GM19438 (cell line): ENCODE data around the gene PPP1R1A.

ENCODE experiments used
- ATAC-seq: cut with Tn5 transposase; IDR thresholded peaks from one replicate; pipeline ENCODE4 v1.9.1; 2021; ENCODE audit warnings: low read depth; ENCODE audit not compliant: unreplicated experiment

The PPP1R1A gene

GRCh38 chr12:54604436-54604835 lies 16.0 kb upstream of the PPP1R1A start:
- ATAC-seq = no peak

- ATAC-seq = no peak
These were observed 15.4 kb upstream of the PPP1R1A start for GRCh38 chr12:54603872-54604271.

GRCh38 chr12:54603173-54603814 lies 14.8 kb upstream of the PPP1R1A start:
- ATAC-seq = peak; percentile 93

- ATAC-seq = no peak
These were observed 14.2 kb upstream of the PPP1R1A start for GRCh38 chr12:54602661-54603060.

GRCh38 chr12:54601841-54602240 lies 13.4 kb upstream of the PPP1R1A start:
- ATAC-seq = no peak

- ATAC-seq = no peak
These were observed 10.5 kb upstream of the PPP1R1A start for GRCh38 chr12:54598970-54599369.

GRCh38 chr12:54596526-54596946 lies 8.1 kb upstream of the PPP1R1A start:
- no peak for ATAC-seq

GRCh38 chr12:54595471-54595870 lies 7.0 kb upstream of the PPP1R1A start:
- no peak for ATAC-seq

GRCh38 chr12:54593725-54594124 lies 5.3 kb upstream of the PPP1R1A start:
- no peak for ATAC-seq

- no peak for ATAC-seq
These were observed 4.7 kb upstream of the PPP1R1A start for GRCh38 chr12:54593135-54593534.

- no peak for ATAC-seq
These were observed 3.9 kb upstream of the PPP1R1A start for GRCh38 chr12:54592316-54592715.

- ATAC-seq = no peak
These were observed 2.6 kb upstream of the PPP1R1A start for GRCh38 chr12:54590978-54591591.

- ATAC-seq = no peak
These were observed 1.5 kb upstream of the PPP1R1A start for GRCh38 chr12:54589964-54590363.

GRCh38 chr12:54588890-54589267 lies 420 bp upstream of the PPP1R1A start:
- no peak for ATAC-seq

- no peak for ATAC-seq
These were observed 1.1 kb downstream of the PPP1R1A start for GRCh38 chr12:54587315-54587873.

- no peak for ATAC-seq
These were observed 1.8 kb downstream of the PPP1R1A start for GRCh38 chr12:54586620-54587019.

- ATAC-seq = no peak
These were observed 3.2 kb downstream of the PPP1R1A start for GRCh38 chr12:54585243-54585642.

- ATAC-seq = no peak
These were observed 4.3 kb downstream of the PPP1R1A start for GRCh38 chr12:54584128-54584527.

GRCh38 chr12:54583726-54584125 lies 4.7 kb downstream of the PPP1R1A start:
- ATAC-seq = no peak

GRCh38 chr12:54581412-54581811 lies 7.0 kb downstream of the PPP1R1A start:
- ATAC-seq = no peak

- peak; percentile 99 for ATAC-seq
These were observed 8.6 kb downstream of the PPP1R1A start for GRCh38 chr12:54579696-54580333.

GRCh38 chr12:54579258-54579657 lies 9.2 kb downstream of the PPP1R1A start:
- peak; percentile 24 for ATAC-seq
